K562 (cell line): ENCODE measurements around the gene SPATA32. TPM values are rescaled to one million over a fixed set of nuclear protein-coding genes. Genes with fewer than 3 reads are reported as not detected.

ENCODE experiments used
- ARID2 ChIP-seq: fragments of 450-650 bp; IDR thresholded peaks from 2 replicates; pipeline ENCODE4 v1.6.1; 2017; ENCODE audit warnings: antibody characterized with exemption, mild to moderate bottlenecking
- ARID3A ChIP-seq: IDR thresholded peaks from 2 replicates; pipeline ENCODE4 v1.6.1; 2012; ENCODE audit warnings: low read depth, low read length, improper control_type of control experiment, borderline replicate concordance
- BRD9 ChIP-seq: fragments of 450-650 bp; IDR thresholded peaks from 2 replicates; pipeline ENCODE4 v1.6.1; 2018; ENCODE audit warnings: low read depth; ENCODE audit not compliant: partially characterized antibody
- C11orf30 ChIP-seq: fragments of 450-650 bp; IDR thresholded peaks from 2 replicates; pipeline ENCODE4 v1.6.1; 2016; ENCODE audit warnings: low read depth, mild to moderate bottlenecking
- CBFA2T3 ChIP-seq: fragments of 450-650 bp; IDR thresholded peaks from 2 replicates; pipeline ENCODE4 v1.6.1; 2017
- CGGBP1 ChIP-seq: fragments of 250-450 bp; sonication (Bioruptor Pico); IDR thresholded peaks from 2 replicates; pipeline ENCODE4 v1.9.0; 2021; ENCODE audit warnings: mild to moderate bottlenecking
- CREBBP ChIP-seq: IDR thresholded peaks from one replicate; pipeline ENCODE4 v1.6.1; 2012; ENCODE audit warnings: low read depth, mild to moderate bottlenecking, control low read depth, inconsistent platforms, low read length
- HDGF ChIP-seq: fragments of 450-650 bp; IDR thresholded peaks from 2 replicates; pipeline ENCODE4 v1.6.1; 2016
- HINFP ChIP-seq: fragments of 450-650 bp; conservative IDR thresholded peaks from 2 replicates; pipeline ENCODE4 v1.6.1; 2016; ENCODE audit warnings: missing genetic modification characterization, low read depth, mild to moderate bottlenecking, control low read depth, missing compliant biosample characterization
- IRF1 ChIP-seq: sonication (generic); formaldehyde crosslinking; IDR thresholded peaks from 2 replicates; pipeline ENCODE4 v1.8.0; 2022; ENCODE audit warnings: missing genetic modification reagents, mild to moderate bottlenecking, borderline replicate concordance
- MTF1 ChIP-seq: fragments of 250-450 bp; sonication (Bioruptor Pico); IDR thresholded peaks from 2 replicates; pipeline ENCODE4 v1.9.0; 2021; ENCODE audit warnings: moderate library complexity, mild to moderate bottlenecking, inconsistent platforms, borderline replicate concordance
- NFRKB ChIP-seq: fragments of 450-650 bp; IDR thresholded peaks from 2 replicates; pipeline ENCODE4 v1.6.1; 2016; ENCODE audit warnings: low read depth
- PCBP2 ChIP-seq: fragments of 200-400 bp; formaldehyde crosslinking; IDR thresholded peaks from 2 replicates; pipeline ENCODE4 v1.6.1; 2018; ENCODE audit warnings: low read length, low read depth, mild to moderate bottlenecking, moderate library complexity; ENCODE audit not compliant: poor library complexity, severe bottlenecking
- POLR2AphosphoS2 ChIP-seq: IDR thresholded peaks from 2 replicates; pipeline ENCODE4 v1.6.1; 2012; ENCODE audit warnings: low read length, improper control_type of control experiment
- PRMT5 ChIP-seq: sonication (generic); formaldehyde crosslinking; IDR thresholded peaks from 2 replicates; pipeline ENCODE4 v1.5.0; 2020; ENCODE audit warnings: missing genetic modification reagents
- PTRF ChIP-seq: fragments of 450-650 bp; IDR thresholded peaks from 2 replicates; pipeline ENCODE4 v1.6.1; 2016; ENCODE audit warnings: mild to moderate bottlenecking, missing genetic modification characterization, missing compliant biosample characterization
- RFX5 ChIP-seq: IDR thresholded peaks from 2 replicates; pipeline ENCODE4 v1.6.1; 2011; ENCODE audit warnings: low read depth, mild to moderate bottlenecking, improper control_type of control experiment, low read length
- SPI1 ChIP-seq: IDR thresholded peaks from 2 replicates; pipeline ENCODE4 v1.6.1; 2011; ENCODE audit warnings: low read depth, low read length, control low read depth, borderline replicate concordance
- ZC3H8 ChIP-seq: fragments of 450-650 bp; IDR thresholded peaks from 2 replicates; pipeline ENCODE4 v1.6.1; 2017
- ZHX1 ChIP-seq: fragments of 150-350 bp; conservative IDR thresholded peaks from 2 replicates; pipeline ENCODE4 v1.6.1; 2014; ENCODE audit warnings: low read length
- ZNF184 ChIP-seq: sonication (generic); formaldehyde crosslinking; IDR thresholded peaks from 2 replicates; pipeline ENCODE4 v1.5.0; 2020; ENCODE audit warnings: missing genetic modification reagents
- ZNF263 ChIP-seq: sonication (generic); formaldehyde crosslinking; IDR thresholded peaks from 2 replicates; pipeline ENCODE4 v1.8.0; 2022; ENCODE audit warnings: mild to moderate bottlenecking, missing genetic modification reagents, borderline replicate concordance
- ZNF282 ChIP-seq: sonication (generic); formaldehyde crosslinking; IDR thresholded peaks from 2 replicates; pipeline ENCODE4 v1.8.1; 2023; ENCODE audit warnings: missing genetic modification reagents
- ZSCAN29 ChIP-seq: fragments of 450-650 bp; IDR thresholded peaks from 2 replicates; pipeline ENCODE4 v1.6.1; 2017
- polyA plus RNA-seq, 8 experiments: library from polyadenylated mRNA; depleted of rRNA in 4 of 8; stranded (reverse) in 5 of 8; unstranded in 3 of 8; fragments of >200 nt; fragmentation: Nextera tagmentation in 2 of 8; fragmentation: Illumina TruSeq in 1 of 8; extraction: Ambion mirVana in 2 of 8; extraction: Trizol in 1 of 8; gene quantifications; 2 replicates each; pipeline versions ENCODE4 v1.2.1 to v1.2.3, GENCODE V29; 2011 to 2014; ENCODE audit warnings: inconsistent platforms in 1 of 8, missing spikeins in 1 of 8
- total RNA-seq, 7 experiments: library from RNA; depleted of rRNA in 6 of 7; stranded (reverse); fragments of >200 nt in 6 of 7; fragmentation: Illumina TruSeq in 2 of 7; extraction: Trizol in 2 of 7; gene quantifications; 2 replicates each; pipeline versions ENCODE4 v1.2.1 to v1.2.3, GENCODE V29; 2011 to 2021; ENCODE audit warnings: low replicate concordance in 1 of 7

The SPATA32 gene
- total and polyA plus RNA-seq, 9 of the 15 experiments (the other 6 are each of a cell fraction or from before 2014, with no cell fraction given): 0.03 to 0.06 TPM; not detected in 7

- TF ChIP-seq ZNF263 (CRISPR knock-in tag) (no peak), ZSCAN29 (no peak), MTF1 (no peak), PTRF (tag) (no peak), ZC3H8 (no peak), RFX5 (no peak), ZNF184 (no peak), ARID2 (no peak), C11orf30 (no peak), POLR2AphosphoS2 (peak; percentile 79; the same call in 1 of the 2 replicates), HDGF (no peak), SPI1 (no peak), CGGBP1 (CRISPR knock-in tag) (no peak), ZHX1 (no peak), CBFA2T3 (peak; percentile 51), NFRKB (no peak; the same call in 1 of the 2 replicates), CREBBP (no peak), IRF1 (CRISPR knock-in tag) (no peak), PRMT5 (CRISPR knock-in tag) (no peak), HINFP (tag) (no peak), ZNF282 (CRISPR knock-in tag) (no peak), ARID3A (no peak), PCBP2 (no peak), BRD9 (no peak)
These were observed 14.3 kb downstream of the SPATA32 start (continued) for GRCh38 chr17:45247429-45248131.
